Activated CD4-positive, alpha-beta T cell treated with anti-CD3 and anti-CD28 coated beads for 24 hours (primary cell): ENCODE measurements around the gene OR2T34.
A peak's percentile ranks its signal among the peaks of the same experiment; 100 is the strongest.
"Not testable (repeated sequence)": the region's sequence is repeated elsewhere in the genome, so short reads cannot be mapped to it uniquely, and the experiment has no call there.

ENCODE experiments used
- DNase-seq, 2 donors: peaks; one replicate each; pipeline ENCODE4 v3.0.0-alpha.2; 2020; ENCODE audit warnings: low read depth in 2 of 2

OR2T34 gene, protein sequence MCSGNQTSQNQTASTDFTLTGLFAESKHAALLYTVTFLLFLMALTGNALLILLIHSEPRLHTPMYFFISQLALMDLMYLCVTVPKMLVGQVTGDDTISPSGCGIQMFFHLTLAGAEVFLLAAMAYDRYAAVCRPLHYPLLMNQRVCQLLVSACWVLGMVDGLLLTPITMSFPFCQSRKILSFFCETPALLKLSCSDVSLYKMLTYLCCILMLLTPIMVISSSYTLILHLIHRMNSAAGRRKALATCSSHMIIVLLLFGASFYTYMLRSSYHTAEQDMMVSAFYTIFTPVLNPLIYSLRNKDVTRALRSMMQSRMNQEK

DNA sequence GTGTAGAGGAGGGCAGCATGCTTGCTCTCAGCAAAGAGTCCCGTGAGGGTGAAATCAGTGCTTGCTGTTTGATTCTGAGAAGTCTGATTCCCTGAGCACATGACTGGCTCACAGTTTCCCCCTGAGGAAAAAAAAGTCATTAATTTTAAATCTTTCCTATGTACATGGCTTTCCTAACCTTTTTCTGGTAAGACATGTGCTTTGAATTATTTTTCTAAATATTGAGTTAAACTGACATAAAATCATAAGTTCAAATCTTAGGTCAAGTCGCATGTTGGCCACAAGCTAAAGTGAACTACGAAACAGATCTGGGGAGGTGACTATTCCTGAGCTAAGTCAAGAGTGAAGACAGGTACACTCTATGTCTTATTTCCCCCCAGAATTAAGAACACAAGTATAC, at the start of gene OR2T34:
Gene OR2T34, minus strand, starts transcription at position 101 of the 400 bp plus-strand sequence. Its CDS starts 0 bp downstream, at position 101.
- DNase-seq: not testable (repeated sequence)

DNA sequence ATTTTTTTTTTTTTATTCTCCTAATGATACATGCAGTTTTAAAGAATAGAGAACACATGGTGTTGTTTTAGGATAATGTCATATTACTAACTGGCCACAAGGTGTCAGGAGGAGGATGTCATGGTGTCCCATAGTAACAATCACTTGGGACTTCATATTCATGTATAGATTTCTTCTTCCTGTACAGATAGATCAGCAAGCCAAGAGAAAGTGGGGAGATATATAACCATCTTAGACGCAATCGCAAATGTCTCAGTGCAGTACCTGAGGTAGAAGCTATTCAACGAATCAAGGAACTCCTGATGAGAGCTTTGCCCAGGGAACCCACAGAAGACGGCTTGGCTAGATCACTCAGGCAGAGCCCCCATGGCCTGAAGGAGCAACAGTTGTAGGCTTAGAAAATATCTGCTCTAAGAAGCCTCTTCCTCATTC, 48.0 kb upstream of the OR2T34 start:
- no peak for DNase-seq

DNA sequence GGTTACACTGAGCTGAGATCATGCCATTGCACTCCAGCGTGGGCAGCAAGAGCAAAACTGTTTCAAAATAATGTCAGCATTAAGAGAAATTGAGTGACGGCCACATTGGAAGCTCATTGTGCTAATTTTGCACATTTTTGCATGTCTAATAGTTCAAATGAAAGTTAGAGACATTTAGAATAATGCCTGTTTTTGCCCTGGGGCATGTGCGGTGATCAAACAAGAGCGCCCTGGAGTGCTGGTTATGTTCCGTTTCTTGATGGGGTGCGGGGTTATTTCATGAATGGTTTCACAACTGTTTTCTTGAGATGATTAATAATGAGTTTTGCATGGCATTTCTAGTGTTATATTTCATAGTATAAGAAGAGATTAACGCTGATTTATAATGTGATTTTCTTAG, 47.2 kb upstream of the OR2T34 start:
- no peak for DNase-seq

DNA sequence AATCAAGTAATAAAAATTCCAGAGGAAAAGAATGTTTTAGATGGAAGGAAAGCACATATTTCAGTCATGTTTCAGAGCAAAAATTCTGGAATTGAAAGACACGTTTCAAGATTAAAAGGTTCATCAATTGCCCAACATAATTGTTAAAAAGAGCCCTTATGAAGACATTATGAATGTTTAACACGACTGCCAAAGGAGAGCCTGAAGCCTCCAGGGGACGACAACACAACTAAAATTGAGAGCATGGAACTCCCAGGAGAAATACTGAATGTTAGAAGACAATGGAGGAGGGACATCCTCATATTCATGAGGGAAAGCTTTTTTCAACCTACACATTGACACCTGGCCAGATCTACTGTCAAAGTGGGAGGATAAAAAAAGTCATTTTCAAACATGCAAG, 44.3 kb upstream of the OR2T34 start:
- peak; percentile 32 to 49 for DNase-seq

DNA sequence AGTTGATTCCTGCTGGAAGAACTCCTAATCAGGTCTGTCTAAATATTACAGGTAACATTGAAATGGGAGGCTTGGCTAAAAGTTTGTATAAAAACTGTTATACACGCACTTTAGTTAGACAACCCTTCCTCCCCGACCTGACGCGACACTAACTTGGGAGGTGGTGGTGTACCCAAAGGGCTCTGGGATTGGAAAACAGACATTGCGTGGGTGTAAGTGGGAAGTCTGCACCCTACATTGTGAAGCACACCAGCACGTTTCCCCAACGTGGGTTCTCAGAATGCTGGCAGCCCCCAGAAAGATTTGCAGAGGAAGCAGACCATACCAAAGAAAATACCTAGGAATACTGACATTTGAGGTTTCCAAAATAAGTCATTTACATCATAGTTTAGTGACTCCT, 43.6 kb upstream of the OR2T34 start:
- DNase-seq: no peak

DNA sequence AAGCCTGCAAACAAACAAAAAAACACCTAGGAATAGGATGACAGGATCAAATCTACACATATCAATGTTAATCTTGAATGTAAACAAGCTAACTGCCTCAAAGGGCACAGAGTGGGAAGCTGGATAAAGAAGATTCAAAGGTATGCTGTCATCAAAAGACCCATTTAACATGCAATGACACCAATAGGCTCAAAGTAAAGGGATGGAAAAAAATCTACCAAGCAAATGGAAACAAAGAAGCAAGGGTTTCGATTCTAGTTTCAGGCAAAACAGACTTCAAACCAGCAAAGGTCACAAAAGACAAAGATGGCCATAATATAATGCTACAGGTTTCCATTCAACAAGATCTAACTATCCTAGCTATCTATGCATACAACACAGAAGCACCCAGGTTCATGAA, 39.2 kb upstream of the OR2T34 start:
- no peak for DNase-seq

DNA sequence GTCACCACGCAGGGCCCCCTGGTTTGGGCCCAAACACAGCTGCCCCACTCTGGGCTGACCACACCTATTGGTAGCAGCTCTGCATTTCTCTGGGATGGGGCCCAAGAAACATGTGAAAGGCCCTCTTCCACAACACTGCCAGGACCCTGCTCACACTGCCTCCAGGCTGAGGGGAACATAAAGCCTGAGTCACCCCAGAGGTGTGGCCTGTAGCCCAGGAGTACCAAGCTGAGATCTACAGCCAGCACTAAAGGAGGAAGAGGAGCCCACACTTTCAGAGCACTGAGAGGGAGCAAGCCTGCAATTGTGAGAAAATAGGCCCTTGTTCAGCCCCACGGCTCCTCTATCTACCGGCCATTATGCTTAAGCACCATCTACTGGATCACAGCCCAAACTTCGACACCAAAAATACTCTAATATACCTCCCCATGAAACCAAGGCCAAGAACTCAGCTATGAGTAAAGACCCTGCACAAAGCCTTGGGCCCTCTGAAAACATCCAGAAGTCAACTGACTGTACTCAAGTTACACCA, 37.4 kb upstream of the OR2T34 start:
- DNase-seq: no peak

DNA sequence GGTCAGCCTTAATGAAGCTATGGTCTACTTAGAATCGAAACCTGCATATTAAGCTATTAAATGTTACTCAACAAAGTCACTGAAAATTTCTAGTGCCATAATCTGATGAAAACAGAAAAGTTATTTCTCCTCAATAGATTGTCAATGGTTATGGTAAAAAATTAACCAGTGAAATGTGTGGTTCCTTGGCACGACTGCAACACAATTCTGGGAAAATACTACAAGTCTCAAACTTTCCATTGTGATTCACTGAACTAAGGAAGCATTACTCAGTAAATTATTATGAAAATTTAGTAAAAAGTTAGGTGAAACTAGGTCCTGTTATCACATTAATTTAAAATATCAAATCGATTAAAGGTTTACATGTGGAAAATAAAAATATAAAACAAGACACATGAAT, 35.7 kb upstream of the OR2T34 start:
- no peak for DNase-seq

DNA sequence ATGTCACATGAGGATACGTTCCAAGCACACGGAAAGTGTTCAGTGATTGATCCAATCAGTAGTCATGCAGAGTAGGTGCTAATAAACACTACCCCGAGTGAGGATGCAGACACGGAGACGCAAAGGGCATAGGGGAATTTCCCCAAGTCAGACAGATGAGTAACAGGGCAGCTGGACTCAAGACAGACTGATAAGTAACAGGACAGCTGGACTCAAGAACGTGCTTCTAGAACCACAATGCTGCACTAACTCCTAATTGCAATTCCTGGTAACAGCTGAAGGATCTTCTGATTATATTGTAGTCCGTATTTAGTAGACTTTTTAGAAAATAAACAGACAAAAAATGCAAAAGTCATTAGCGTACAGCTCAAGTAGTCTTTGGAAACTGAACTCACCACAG, 24.8 kb upstream of the OR2T34 start:
- no peak for DNase-seq

DNA sequence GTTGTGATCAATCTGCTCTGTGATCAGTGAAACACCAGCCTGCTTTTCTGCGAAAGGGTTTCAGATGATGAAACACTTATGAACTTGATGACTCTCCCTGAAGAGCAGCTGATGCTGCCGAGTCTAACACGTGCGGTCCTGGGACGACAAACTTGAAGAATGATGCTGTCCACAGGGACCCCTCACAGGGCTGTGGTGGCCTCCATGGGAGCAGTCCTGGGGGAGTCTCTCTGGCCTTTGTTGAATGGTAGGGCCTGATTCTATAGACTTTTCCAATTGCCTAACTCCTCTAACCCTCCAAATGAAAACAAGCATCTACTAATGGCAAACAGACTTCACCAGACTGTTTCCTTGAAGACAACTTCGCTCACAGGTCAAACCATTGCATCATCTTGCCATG, 23.0 kb upstream of the OR2T34 start, which contains the start of gene OR2T10:
Gene OR2T10, minus strand, starts transcription at position 112 of the 400 bp plus-strand sequence. CDS start 3,932 bp downstream, outside the sequence.
- no peak for DNase-seq

DNA sequence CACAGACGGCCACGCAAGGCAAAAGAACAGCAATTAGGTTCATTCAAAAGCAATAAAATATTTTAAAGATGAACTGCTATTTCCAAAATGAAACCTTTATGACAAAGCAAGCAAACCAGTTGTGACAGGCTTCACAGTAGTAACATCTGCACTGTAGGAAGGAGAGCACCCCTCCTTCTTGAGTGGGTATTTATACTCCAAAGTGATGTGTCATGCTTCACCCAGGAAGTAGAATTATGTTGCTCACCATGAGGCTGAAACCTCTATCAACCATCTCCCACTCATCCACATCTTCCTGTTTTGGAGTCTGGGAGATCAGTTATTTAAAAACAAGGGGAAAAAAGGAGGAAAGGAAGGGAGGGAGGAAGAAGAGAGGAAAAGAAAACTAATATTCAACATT, 22.1 kb upstream of the OR2T34 start:
- DNase-seq: no peak

DNA sequence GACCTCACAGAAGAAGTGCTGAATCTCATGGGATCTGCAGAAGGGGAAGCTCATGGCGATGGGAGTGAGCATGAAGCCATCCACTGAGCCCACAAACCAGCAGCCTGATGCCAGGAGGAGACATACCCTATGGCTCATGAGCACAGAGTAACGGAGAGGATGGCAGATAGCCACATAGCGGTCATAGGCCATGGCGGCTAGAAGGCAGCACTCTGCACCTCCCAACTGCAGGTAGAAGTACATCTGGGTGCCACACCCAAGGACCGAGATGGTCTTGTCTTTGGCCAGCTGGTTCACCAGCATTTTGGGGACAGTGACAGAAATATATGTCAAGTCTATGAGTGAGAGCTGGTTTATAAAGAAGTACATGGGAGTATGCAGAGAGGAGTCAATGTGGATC, 18.7 kb upstream of the OR2T34 start:
- no peak for DNase-seq

DNA sequence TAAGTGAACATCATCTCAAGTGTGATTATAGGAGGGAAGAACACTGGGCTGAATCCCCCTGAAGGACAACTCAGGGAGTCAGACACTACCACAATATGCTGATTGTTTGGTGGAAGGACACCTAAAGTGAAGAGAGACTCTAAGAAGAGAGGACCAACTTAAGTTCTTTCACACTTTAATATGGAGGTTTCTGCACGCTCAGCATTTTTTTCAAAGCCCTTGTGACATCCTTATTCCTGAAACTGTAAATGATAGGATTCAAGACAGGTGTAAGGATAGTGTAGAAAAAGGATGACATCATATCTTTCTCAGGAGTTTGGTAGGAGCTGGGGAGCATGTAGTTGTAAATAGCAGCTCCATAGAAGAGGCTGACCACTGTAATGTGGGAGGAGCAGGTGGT, 18.1 kb upstream of the OR2T34 start:
- no peak for DNase-seq

DNA sequence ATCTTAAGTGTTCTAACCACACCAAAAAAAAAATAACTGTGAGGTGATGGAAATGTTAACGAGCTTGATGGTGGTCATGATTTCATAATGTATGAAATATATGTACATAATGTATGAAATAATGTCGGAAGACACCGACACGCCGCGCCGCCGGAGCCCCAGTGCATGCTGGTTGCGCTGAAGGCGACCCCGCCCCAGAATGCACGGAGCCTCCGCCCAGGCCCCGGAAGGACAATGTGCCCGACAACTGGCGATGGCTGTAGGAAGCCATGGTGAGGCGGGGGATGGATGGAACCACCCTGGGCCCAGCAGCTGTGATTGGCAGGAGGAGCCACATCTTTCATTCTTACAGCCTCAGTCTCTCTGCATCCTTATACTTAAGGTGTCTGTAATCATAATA, 15.5 kb upstream of the OR2T34 start:
- no peak for DNase-seq

DNA sequence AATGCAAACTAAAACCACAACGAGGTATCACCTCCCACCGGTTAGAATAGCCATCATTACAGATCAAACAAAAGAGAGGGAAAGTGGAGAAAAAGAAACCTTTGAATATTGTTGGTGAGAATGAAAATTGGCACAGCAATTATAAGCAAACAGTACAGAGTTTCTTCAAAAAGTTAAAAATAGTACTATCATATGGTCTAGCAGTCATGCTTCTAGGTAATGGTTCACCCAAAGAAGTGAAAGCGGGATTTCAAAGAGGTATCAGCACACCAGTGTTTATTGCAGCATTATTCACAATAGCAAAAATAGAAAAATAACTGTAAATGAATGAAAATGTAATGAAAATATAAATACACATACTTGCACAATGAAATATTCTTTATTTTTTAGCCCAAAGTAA, 14.8 kb upstream of the OR2T34 start:
- DNase-seq: no peak

DNA sequence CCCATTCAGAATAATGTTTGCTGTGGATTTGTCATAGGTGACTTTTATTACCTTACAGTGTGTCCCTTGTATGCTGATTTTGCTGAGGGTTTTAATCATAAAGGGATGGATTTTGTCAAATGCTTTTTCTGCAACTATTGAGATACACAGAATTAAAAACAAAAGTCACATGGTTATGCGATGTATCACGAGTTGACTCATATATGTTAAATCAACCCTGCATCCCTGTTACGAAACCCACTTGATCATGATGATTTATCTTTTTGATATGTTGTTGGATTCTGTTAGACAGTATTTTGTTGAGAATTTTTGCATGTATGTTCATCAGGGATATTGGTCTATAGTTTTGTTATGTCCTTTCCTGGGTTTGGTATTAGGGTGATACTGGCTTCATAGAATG, 10.7 kb upstream of the OR2T34 start:
- no peak for DNase-seq

DNA sequence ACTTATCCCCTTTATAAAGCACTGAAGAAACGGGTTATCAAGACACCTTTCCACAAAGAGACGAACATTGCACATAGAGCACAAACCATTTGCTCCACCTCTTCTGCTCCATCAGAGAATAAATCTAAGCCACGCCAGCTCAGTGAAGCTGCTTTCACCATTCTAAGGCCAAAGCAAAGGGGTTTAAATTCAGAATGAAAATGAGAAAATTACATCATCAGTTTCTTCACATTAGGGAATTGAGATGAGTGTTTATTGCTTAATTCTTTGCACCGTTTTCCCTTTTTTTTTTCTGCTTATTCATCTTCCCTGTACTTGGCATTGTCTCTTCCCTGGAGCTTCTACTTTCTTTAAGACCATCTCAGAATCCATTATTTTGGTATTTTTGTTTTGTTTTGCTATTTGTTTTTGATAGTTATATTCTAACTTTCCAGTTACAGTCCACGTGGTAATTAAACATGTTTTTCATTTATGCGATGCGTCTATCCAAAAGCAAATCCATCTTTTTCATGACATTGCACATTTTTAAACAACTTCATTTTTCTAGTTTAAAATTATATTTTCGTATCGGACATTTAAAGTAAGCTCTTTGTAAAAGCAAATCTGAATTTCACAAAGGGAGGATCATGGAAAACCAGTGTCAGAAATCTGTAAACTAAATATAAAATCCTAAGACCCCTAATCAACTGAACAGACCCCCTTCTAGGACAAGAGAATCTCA, 1.9 kb upstream of the OR2T34 start:
- DNase-seq: no peak

DNA sequence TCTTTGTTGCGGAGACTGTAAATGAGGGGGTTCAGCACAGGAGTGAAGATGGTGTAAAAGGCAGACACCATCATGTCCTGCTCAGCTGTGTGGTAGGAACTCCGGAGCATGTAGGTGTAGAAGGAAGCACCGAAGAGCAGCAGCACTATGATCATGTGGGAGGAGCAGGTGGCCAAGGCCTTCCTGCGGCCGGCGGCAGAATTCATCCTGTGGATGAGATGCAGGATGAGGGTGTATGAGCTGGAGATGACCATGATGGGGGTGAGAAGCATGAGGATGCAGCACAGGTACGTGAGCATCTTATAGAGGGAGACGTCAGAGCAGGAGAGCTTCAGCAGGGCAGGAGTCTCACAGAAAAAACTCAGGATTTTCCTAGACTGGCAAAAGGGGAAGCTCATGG, 701 bp downstream of the OR2T34 start:
- not testable (repeated sequence) for DNase-seq

DNA sequence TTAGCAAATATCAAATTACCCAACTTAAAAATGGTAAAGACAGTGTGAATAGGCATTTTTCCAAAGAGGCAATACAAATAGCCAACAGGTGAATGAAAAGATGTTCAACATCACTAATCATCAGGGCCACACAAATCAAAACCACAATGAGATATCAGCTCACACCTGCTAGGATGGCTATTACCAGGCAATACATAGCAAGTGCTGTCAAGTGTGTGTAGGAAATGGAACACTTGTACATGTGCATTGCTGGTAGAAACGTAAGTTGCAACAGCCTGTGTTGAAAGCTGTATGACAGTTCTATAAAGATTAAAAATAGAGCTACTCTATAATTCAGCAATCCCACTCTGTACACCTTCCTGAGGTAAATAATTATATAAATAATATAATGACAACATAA, 2.5 kb downstream of the OR2T34 start:
- DNase-seq: not testable (repeated sequence)

DNA sequence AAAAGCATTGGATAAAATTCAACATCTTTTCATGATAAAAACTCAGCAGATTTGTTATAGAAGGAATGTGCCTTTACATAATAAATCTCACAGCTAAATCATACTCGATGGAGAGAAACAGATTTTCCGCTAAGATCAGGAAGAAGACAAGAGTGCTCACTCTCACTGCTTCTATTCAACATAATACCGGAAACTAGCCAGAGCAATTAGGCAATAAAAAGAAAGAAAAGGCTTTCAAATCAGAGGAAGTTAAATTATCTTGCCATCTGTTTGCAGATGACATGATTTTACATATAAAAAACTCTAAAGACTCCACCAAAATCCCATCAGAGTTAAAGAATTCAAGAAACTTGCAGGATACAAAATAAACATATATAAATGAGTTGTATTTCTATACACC, 3.7 kb downstream of the OR2T34 start:
- not testable (repeated sequence) for DNase-seq

DNA sequence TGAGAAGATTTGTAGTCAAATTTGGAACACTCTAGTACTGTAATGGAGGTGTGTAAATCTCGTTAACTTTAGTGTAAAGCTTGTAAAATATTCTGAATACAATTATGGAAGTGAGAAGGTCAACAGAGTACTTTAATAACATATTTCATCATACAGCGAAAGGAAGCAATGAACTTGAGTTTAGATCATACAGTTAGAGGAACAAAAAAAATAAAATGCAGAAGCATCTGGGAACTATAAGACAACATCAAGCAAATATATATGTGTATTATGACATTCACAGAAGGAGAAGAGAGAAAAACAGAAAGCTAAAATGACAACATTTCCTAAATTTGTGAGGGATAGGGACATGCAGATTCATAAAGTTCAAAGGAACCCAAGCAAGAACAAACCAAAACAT, 5.5 kb downstream of the OR2T34 start:
- not testable (repeated sequence) for DNase-seq

DNA sequence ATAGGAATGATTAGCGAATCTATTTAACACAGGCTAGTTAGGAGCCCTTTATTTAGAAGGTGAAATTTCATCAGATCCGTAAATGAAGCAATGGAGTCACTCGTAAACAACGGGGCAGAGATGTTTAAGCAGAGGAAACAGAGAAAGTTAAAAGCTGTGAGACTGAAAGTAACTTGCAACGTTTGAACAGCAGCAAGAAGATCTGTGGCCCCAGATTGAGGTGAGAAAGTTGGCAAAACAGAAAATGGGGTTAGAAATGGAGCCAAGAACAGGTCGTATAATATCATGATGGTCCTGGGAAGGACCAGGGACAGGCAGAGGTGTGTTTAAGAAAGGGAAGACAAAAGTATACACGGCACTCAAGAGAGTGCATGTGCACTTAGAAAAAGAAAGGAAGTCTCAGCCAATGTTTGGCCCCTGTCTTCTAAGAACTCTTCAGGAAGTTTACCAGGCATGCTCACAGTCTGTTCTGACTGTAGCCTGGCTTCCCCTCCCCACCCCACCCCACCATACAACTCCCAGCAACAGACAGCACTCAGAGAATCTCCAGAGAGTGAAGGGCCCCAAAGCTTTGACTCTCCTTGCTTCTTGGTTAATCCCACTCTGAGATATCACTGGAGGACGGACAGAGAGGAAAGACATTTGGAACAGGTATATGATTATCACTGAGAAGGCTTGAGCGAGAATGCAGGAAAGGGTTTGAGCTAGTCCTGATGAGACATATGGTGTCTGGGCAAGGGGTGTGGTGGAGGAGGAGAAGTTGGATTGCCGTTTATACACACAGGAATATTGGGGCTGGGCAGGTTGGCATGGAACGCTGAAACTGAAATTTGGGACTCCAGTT, 8.8 kb downstream of the OR2T34 start:
- not testable (repeated sequence) for DNase-seq
